ENCODE data around the gene RNU4-1.
"Not testable (repeated sequence)": the region's sequence is repeated elsewhere in the genome, so short reads cannot be mapped to it uniquely, and the experiment has no call there.

The RNU4-1 gene

DNA sequence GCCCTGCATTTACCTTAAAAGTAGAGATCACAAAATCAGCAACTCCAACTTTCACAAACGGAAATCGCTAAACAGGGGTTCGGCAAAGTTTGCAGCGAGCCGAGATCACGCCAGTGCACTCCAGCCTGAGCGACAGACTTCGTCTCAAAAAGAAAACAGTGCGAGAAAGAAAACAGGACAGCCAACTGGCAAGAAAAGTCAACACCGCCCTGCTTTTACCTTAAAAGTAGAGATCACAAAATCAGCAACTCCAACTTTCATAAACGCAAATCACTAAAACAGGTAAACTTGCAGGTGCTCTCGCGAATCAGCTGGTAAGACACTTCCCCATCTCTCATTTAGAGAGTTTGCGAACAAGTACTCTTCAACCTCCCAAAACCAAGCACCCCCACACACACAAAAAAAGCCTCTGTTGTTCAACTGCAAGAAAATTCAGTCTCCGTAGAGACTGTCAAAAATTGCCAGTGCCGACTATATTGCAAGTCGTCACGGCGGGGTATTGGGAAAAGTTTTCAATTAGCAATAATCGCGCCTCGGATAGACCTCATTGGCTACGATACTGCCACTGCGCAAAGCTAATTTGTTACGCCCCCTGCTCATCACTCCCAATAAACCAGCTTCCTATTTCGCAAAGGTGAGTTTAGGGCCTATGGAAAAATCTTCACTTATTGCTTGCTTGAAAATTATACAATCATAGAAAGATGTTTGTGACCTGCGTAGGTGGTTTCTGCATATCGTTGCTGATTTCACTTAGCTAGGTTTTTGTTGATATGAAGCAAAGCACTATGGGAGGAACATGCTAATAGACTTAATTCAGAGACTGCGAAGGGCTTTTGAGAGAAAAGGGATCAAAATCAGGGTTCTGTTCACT lies at the start of gene RNU4-1:
RNU4-1 (minus strand) TSS at position 577 of the 871 bp plus-strand sequence.
- DNase-seq, result peak; percentile 98

- DNase-seq, result no peak
Observed at GRCh38 chr12:120342175-120343038, 49.4 kb upstream of the RNU4-1 start.

GRCh38 chr12:120339256-120339655 lies 46.2 kb upstream of the RNU4-1 start:
- no peak for DNase-seq

- no peak for DNase-seq
Observed at GRCh38 chr12:120337730-120338129, 44.7 kb upstream of the RNU4-1 start.

DNA sequence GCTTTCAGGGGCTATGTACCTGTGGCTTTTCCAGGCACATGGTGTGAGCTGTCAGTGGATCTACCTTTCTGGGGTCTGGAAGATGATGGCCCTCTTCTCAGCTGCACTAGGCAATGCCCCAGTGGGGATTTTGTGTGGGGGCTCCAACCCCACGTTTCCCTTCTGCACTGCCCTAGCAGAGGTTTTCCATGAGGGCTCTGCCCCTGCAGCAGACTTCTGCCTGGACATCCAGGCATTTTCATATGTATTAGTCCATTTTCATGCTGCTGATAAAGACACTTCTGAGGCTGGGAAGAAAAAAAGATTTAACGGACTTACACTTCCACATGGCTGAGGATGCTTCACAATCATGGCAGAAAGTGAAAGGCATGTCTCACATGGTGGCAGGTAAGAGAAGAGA lies 43.4 kb upstream of the RNU4-1 start:
- DNase-seq, result not testable (repeated sequence)

DNA sequence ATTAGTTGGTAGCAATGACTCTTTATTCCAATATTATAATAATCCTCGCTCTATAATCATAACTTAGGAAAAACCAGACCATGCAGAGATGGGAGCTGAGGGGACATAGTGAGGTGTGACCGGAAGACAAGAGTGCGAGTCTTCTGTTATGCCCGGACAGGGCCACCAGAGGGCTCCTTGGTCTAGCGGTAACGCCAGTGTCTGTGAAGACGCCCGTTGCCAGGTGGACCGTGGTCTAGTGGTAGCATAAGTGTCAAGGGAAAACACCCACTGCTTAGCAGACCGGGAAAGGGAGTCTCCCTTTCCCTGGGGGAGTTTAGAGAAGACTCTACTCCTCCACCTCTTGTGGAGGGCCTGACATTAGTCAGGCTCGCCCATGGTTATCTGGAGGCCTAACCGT lies 42.4 kb upstream of the RNU4-1 start:
- peak; percentile 52 for DNase-seq

DNA sequence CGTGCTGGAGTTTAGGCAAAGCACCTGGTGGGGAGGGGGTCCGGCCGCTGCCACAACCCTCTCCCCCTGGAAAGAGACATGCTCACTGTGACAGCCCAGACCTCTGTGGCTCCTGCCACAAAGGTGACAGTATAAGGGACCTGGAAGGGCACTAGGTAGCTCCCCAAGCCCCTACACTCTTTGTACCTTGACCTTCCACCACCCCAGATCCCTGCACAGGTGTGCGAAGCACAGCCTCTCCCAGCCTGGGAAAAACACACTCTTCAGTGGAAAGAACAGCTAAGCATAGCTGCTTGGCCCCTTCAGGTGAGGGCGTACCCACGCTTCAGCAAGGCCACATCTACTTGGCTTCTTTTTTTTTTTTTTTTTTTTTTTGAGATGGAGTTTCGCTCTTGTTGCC lies 39.5 kb upstream of the RNU4-1 start:
- DNase-seq, result no peak

- DNase-seq, result no peak
Observed at GRCh38 chr12:120332041-120332440, 39.0 kb upstream of the RNU4-1 start.

DNA sequence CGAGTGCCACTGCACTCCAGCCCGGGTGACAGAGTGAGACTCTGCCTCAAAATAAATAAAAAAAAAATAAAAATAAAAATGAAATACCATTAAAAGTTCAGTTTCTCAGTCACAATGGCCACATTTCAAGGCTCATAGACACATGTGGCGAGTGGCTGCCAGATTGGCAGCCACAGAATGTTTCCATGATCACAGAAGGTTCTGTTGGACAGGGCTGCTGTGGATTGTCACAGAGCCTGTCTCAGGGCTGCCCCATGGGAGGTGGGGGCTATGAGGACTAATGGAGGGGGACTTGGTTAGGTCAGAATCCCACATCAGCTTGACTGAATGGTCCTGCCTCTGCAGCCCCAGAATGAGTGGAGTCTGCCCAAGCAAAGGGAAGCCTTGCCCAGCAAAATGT lies 38.4 kb upstream of the RNU4-1 start:
- DNase-seq, result no peak

DNA sequence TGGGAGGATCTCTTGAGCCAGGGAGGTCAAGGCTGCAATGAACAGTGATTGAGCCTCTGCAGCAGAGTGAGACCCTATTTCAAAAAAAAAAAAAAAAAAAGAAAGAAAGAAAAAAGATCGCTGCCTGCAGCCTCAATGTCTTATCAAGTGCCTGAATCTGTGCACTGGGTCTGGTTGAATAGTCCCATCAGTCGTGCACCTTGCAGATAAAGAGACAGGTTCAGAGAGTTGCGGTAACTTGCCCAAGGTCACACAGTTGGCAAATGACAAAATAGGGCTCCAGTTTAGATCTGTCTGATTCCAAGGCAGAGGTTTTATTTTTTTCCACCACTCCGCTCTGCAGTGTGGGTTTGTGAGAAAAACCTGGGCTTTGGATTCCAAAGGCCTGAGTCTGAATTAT lies 35.2 kb upstream of the RNU4-1 start:
- no peak for DNase-seq

- DNase-seq, result no peak
Observed at GRCh38 chr12:120327593-120327992, 34.6 kb upstream of the RNU4-1 start, which contains the start of gene PLA2G1B. TSS of gene PLA2G1B (minus strand) at chr12:120327779. CDS start at chr12:120327753, 26 bp downstream.

DNA sequence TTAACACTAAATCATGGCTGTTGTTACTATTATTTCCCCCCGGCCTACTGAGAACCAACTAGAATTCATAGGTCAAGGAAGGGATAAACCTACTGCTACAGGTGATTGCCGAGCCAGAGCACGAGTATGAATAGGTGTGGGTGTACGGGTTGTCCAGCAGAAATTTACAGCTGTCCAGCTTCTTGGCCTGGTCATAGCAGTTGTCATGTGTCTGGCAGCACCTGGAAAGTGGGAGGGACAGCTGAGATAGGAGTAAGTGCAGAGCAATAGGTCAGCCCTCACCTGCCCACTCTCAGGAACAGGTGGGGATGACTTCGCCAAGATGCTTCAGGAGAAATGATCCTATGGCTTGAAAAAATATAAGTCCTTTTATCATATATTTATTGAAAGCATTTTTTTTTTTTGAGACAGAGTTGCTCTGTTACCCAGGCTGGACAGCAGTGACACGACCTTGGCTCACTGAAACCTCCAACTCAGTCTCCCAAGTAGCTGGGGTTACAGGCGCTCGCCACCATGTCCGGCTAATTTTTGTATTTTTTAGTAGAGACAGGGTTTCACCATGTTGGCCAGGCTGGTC lies 31.9 kb upstream of the RNU4-1 start:
- no peak for DNase-seq

- no peak for DNase-seq
Observed at GRCh38 chr12:120323772-120324171, 30.7 kb upstream of the RNU4-1 start.

GRCh38 chr12:120321382-120322202 lies 28.6 kb upstream of the RNU4-1 start:
- DNase-seq, result no peak

- DNase-seq, result peak; percentile 100
Observed at GRCh38 chr12:120317224-120318105, 24.4 kb upstream of the RNU4-1 start.

DNA sequence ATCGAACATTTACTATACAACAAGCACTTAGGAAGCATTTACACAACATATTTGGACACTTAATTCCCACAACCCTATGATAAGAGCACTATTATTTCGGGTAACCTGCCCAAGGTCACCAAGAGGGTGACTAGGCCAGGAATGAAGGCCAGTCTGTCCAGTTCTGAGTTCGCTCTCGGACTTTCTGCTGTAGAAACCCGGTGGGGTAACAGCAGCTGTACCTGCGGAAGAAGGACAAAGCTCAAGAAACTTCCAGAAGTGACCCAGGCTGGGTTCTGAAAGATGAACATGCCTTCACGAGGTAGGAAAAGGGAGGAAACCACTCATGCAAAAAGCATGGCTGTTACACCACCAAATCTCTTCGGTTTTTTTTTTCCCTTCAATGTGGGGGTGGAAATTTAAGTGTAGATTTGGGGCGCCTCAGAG lies 23.8 kb upstream of the RNU4-1 start:
- no peak for DNase-seq

GRCh38 chr12:120314220-120314619 lies 21.2 kb upstream of the RNU4-1 start:
- DNase-seq, result no peak

GRCh38 chr12:120301962-120302815 lies 9.2 kb upstream of the RNU4-1 start, which contains the start of gene SIRT4:
TSS of gene SIRT4 (plus strand) at chr12:120302321. CDS start at chr12:120303562, 1,241 bp downstream.
- peak; percentile 98 for DNase-seq

DNA sequence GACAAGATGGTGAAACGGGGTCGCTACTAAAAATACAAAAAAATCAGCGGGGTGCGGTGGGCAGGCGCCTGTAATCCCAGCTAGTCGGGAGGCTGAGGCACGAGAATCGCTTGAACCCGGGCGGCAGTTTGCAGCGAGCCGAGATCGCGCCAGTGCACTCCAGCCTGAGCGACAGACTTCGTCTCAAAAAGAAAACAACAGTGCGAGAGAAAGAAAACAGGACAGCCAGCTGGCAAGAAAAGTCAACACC lies 701 bp downstream of the RNU4-1 start:
- peak; percentile 64 for DNase-seq

- DNase-seq, result peak; percentile 28
Observed at GRCh38 chr12:120290609-120291305, 2.3 kb downstream of the RNU4-1 start.
